Hindlimb muscle (tissue), 1 donor: Measurements from ENCODE around the gene TNS1. TPM values are rescaled to one million over a fixed set of nuclear protein-coding genes. Genes with fewer than 3 reads are reported as not detected.
A peak's percentile ranks its signal among the peaks of the same experiment; 100 is the strongest.

Experiments used
- DNase-seq: peaks from one replicate; pipeline ENCODE4 v3.0.0-alpha.2; 2013
- polyA plus RNA-seq: library from polyadenylated mRNA; unstranded; fragments of 120-200 nt; gene quantifications from one replicate; pipeline ENCODE4 v1.2.1, GENCODE V29; 2013; ENCODE audit not compliant: insufficient read length

Gene TNS1
- polyA plus RNA-seq, 1 donor = 142 TPM

- DNase-seq = no peak
These were observed 46.8 kb downstream of the TNS1 start for GRCh38 chr2:217955881-217956493.

GRCh38 chr2:217954971-217955740 is 47.6 kb downstream of the TNS1 start:
- DNase-seq = no peak

- no peak for DNase-seq
These were observed 48.3 kb downstream of the TNS1 start for GRCh38 chr2:217954469-217954868.

GRCh38 chr2:217954051-217954450 is 48.7 kb downstream of the TNS1 start:
- DNase-seq = no peak

GRCh38 chr2:217953531-217953932 is 49.3 kb downstream of the TNS1 start:
- DNase-seq = no peak

GRCh38 chr2:217953011-217953481 is 49.7 kb downstream of the TNS1 start:
- no peak for DNase-seq

- no peak for DNase-seq
These were observed 50.4 kb downstream of the TNS1 start for GRCh38 chr2:217952409-217952808.

- DNase-seq = no peak
These were observed 51.1 kb downstream of the TNS1 start for GRCh38 chr2:217951521-217952247.

- no peak for DNase-seq
These were observed 51.7 kb downstream of the TNS1 start for GRCh38 chr2:217951091-217951490.

- no peak for DNase-seq
These were observed 52.4 kb downstream of the TNS1 start for GRCh38 chr2:217950401-217950871.

GRCh38 chr2:217949447-217949846 is 53.3 kb downstream of the TNS1 start:
- no peak for DNase-seq

GRCh38 chr2:217948897-217949296 is 53.9 kb downstream of the TNS1 start:
- DNase-seq = no peak

GRCh38 chr2:217948351-217948791 is 54.4 kb downstream of the TNS1 start:
- no peak for DNase-seq

- no peak for DNase-seq
These were observed 55.1 kb downstream of the TNS1 start for GRCh38 chr2:217947383-217948350.

GRCh38 chr2:217946051-217946450 is 56.7 kb downstream of the TNS1 start:
- DNase-seq = no peak

GRCh38 chr2:217945530-217945929 is 57.3 kb downstream of the TNS1 start:
- DNase-seq = no peak

- DNase-seq = no peak
These were observed 57.9 kb downstream of the TNS1 start for GRCh38 chr2:217944923-217945322.

- no peak for DNase-seq
These were observed 58.4 kb downstream of the TNS1 start for GRCh38 chr2:217944366-217944765.

GRCh38 chr2:217943446-217944321 is 59.1 kb downstream of the TNS1 start:
- DNase-seq = peak; percentile 78

GRCh38 chr2:217942731-217943335 is 60.0 kb downstream of the TNS1 start:
- no peak for DNase-seq
